HCT116 (cell line): ENCODE measurements around the gene RBP5. TPM values are rescaled to one million over a fixed set of nuclear protein-coding genes. Genes with fewer than 3 reads are reported as not detected.

Experiments
- ATAC-seq: fragments of 200-7000 bp; cut with Tn5 transposase; 2 replicates; pipeline ENCODE4 v1.9.1; 2020; ENCODE audit warnings: mild to moderate bottlenecking, moderate library complexity
- BruUV-seq: library from RNA; stranded (reverse); fragments of 400-500 nt; replicated peaks from 2 replicates; lab custom pipeline; 2021; lab: Mats Ljungman, UMichigan
- CTCF ChIA-PET: fragments of 300-600 bp; sonication (Branson Sonifier 250); formaldehyde crosslinking; loops from one replicate; lab custom pipeline; 2021; ENCODE audit warnings: antibody characterized with exemption; lab: Charles Lee
- POLR2A ChIA-PET: fragments of 300-600, 350-600 bp; sonication (Branson Sonifier 250); formaldehyde crosslinking; loops from one replicate; lab custom pipeline; 2021; ENCODE audit warnings: antibody characterized with exemption; lab: Charles Lee
- RAD21 ChIA-PET, 2 experiments: fragments of 300-600 bp; sonication (Branson Sonifier 250); formaldehyde crosslinking; loops; one replicate each; lab custom pipeline; 2023; ENCODE audit warnings: low total read pairs in 2 of 2; ENCODE audit not compliant: uncharacterized antibody in 2 of 2, unreplicated experiment in 2 of 2, low non-redundant PET in 1 of 2; lab: Charles Lee
- DNase-seq: peaks from one replicate; pipeline ENCODE4 v3.0.0-alpha.2; 2010; ENCODE audit warnings: low read depth, low spot score
- H2AFZ ChIP-seq: fragments of 200-600 bp; shearing (Covaris generic), sonication (generic); 2 replicates; pipeline ENCODE4 v1.6.1; 2017; ENCODE audit warnings: low read depth, mixed run types, mixed read lengths, antibody characterized with exemption, low read length; ENCODE audit not compliant: poor library complexity, severe bottlenecking
- H3K27ac ChIP-seq: 2 replicates; pipeline ENCODE4 v1.5.1; 2012; ENCODE audit warnings: low read depth, low read length
- H3K27me3 ChIP-seq: fragments of 200-600 bp; sonication (generic); 2 replicates; pipeline ENCODE4 v1.6.1; 2016; ENCODE audit warnings: mixed run types, low read length, mixed read lengths; ENCODE audit not compliant: insufficient read depth
- H3K36me3 ChIP-seq, 2 experiments: fragments of 200-500 bp in 1 of 2; fragments of 200-600 bp in 1 of 2; sonication (Bioruptor generic) in 1 of 2; sonication (generic) in 1 of 2; 2 replicates each; pipeline versions ENCODE4 v1.5.1 to v1.6.1; 2014 to 2016; ENCODE audit warnings: low read length in 2 of 2, inconsistent platforms in 1 of 2, mixed read lengths in 1 of 2, mixed run types in 1 of 2; ENCODE audit not compliant: insufficient read depth in 2 of 2, control insufficient read depth in 1 of 2
- H3K4me1 ChIP-seq, 2 experiments: fragments of 200-600 bp in 1 of 2; sonication (generic) in 1 of 2; 2 replicates each; pipeline versions ENCODE4 v1.5.1 to v1.6.1; 2012 to 2017; ENCODE audit warnings: low read length in 2 of 2, inconsistent platforms in 1 of 2, mild to moderate bottlenecking in 1 of 2, mixed read lengths in 1 of 2, mixed run types in 1 of 2, moderate library complexity in 1 of 2; ENCODE audit not compliant: insufficient read depth in 2 of 2, control insufficient read depth in 1 of 2
- H3K4me2 ChIP-seq: fragments of 200-600 bp; sonication (generic); 2 replicates; pipeline ENCODE4 v1.6.1; 2017; ENCODE audit warnings: mixed run types, low read length, mixed read lengths
- H3K4me3 ChIP-seq, 2 experiments: fragments of 200-600 bp in 1 of 2; sonication (generic) in 1 of 2; replicated peaks in 1 of 2; 2 replicates each; pipeline ENCODE4 v1.5.1; 2011 to 2016; ENCODE audit warnings: low read length in 2 of 2, control low read depth in 1 of 2, low read depth in 1 of 2, mild to moderate bottlenecking in 1 of 2, mixed read lengths in 1 of 2, mixed run types in 1 of 2
- H3K79me2 ChIP-seq: fragments of 200-600 bp; sonication (generic); 2 replicates; pipeline ENCODE4 v1.6.1; 2017; ENCODE audit warnings: mild to moderate bottlenecking, mixed run types, low read length, moderate library complexity, mixed read lengths; ENCODE audit not compliant: insufficient read depth
- H3K9ac ChIP-seq: fragments of 200-600 bp; sonication (generic); 2 replicates; pipeline ENCODE4 v1.6.1; 2016; ENCODE audit warnings: low read length, mixed read lengths
- H3K9me2 ChIP-seq: fragments of 200-600 bp; sonication (generic), shearing (Covaris generic); 2 replicates; pipeline ENCODE4 v1.6.1; 2017; ENCODE audit warnings: mixed run types, mild to moderate bottlenecking, moderate library complexity; ENCODE audit not compliant: insufficient read depth
- H3K9me3 ChIP-seq, 2 experiments: fragments of 200-500 bp in 1 of 2; fragments of 200-600 bp in 1 of 2; sonication (Bioruptor generic) in 1 of 2; sonication (generic) in 1 of 2; 2 replicates each; pipeline ENCODE4 v1.6.1; 2014 to 2017; ENCODE audit warnings: low read length in 2 of 2, mixed read lengths in 2 of 2, inconsistent platforms in 1 of 2, low read depth in 1 of 2, mild to moderate bottlenecking in 1 of 2, mixed run types in 1 of 2, moderate library complexity in 1 of 2; ENCODE audit not compliant: control insufficient read depth in 1 of 2, insufficient read depth in 1 of 2
- H4K20me1 ChIP-seq: fragments of 200-600 bp; sonication (generic), shearing (Covaris generic); 2 replicates; pipeline ENCODE4 v1.6.1; 2017; ENCODE audit warnings: mixed run types, mild to moderate bottlenecking, moderate library complexity; ENCODE audit not compliant: insufficient read depth
- ATF3 ChIP-seq: IDR thresholded peaks from 2 replicates; pipeline ENCODE4 v1.6.1; 2012
- CBX3 ChIP-seq: IDR thresholded peaks from 2 replicates; pipeline ENCODE4 v1.6.1; 2012; ENCODE audit warnings: low read depth
- CEBPB ChIP-seq: IDR thresholded peaks from 2 replicates; pipeline ENCODE4 v1.6.1; 2012; ENCODE audit warnings: low read depth
- CTCF ChIP-seq, 3 experiments: fragments of 200-600 bp in 1 of 3; sonication (generic) in 1 of 3; IDR thresholded peaks in 2 of 3; conservative IDR thresholded peaks in 1 of 3; 2 replicates each; pipeline ENCODE4 v1.5.1; 2012 to 2017; ENCODE audit warnings: low read depth in 2 of 3, low read length in 2 of 3, antibody characterized with exemption in 1 of 3, borderline replicate concordance in 1 of 3, control low read depth in 1 of 3, mild to moderate bottlenecking in 1 of 3, mixed read lengths in 1 of 3, mixed run types in 1 of 3, moderate library complexity in 1 of 3; ENCODE audit not compliant: insufficient read depth in 1 of 3
- EZH2 ChIP-seq: fragments of 200-600 bp; sonication (generic); IDR thresholded peaks from 2 replicates; pipeline ENCODE4 v1.6.1; 2017; ENCODE audit warnings: antibody characterized with exemption, mixed run types
- EZH2phosphoT487 ChIP-seq: fragments of 200-600 bp; IDR thresholded peaks from 2 replicates; pipeline ENCODE4 v1.6.1; 2018; ENCODE audit warnings: antibody characterized with exemption, borderline replicate concordance
- FOSL1 ChIP-seq: IDR thresholded peaks from 2 replicates; pipeline ENCODE4 v1.6.1; 2012; ENCODE audit warnings: low read depth
- JUND ChIP-seq: IDR thresholded peaks from 2 replicates; pipeline ENCODE4 v1.6.1; 2012
- POLR2A ChIP-seq: IDR thresholded peaks from 2 replicates; pipeline ENCODE4 v1.7.0; 2011; ENCODE audit warnings: borderline replicate concordance; ENCODE audit not compliant: insufficient read depth, insufficient read length; ENCODE audit errors: extremely low read depth
- POLR2AphosphoS5 ChIP-seq: IDR thresholded peaks from 2 replicates; pipeline ENCODE4 v1.6.1; 2011; ENCODE audit warnings: mild to moderate bottlenecking, low read depth, low read length, moderate library complexity
- SIN3A ChIP-seq: IDR thresholded peaks from 2 replicates; pipeline ENCODE4 v1.6.1; 2012; ENCODE audit warnings: low read depth
- SP1 ChIP-seq: IDR thresholded peaks from 2 replicates; pipeline ENCODE4 v1.6.1; 2012; ENCODE audit warnings: low read depth
- SRF ChIP-seq: IDR thresholded peaks from 2 replicates; pipeline ENCODE4 v1.6.1; 2012; ENCODE audit warnings: low read depth
- YY1 ChIP-seq: IDR thresholded peaks from 2 replicates; pipeline ENCODE4 v1.6.1; 2011; ENCODE audit warnings: low read length, low read depth, moderate library complexity, mild to moderate bottlenecking; ENCODE audit not compliant: insufficient replicate concordance; ENCODE audit errors: extremely low read depth
- ZFX ChIP-seq: fragments of 450-650 bp; IDR thresholded peaks from 2 replicates; pipeline ENCODE4 v1.6.1; 2017
- ZNF274 ChIP-seq: fragments of 200-500 bp; sonication (Bioruptor generic); IDR thresholded peaks from 2 replicates; pipeline ENCODE4 v1.6.1; 2014; ENCODE audit warnings: mild to moderate bottlenecking, low read depth, low read length, inconsistent platforms
- intact Hi-C: fragments of 100-400 bp; cut with micrococcal nuclease; formaldehyde crosslinking; loops from 2 replicates; pipeline ENCODE4 v1.10.0; 2022
- total RNA-seq: library from RNA; stranded (reverse); gene quantifications from one replicate; pipeline ENCODE4 v1.2.1, GENCODE V29; 2021; ENCODE audit not compliant: unreplicated experiment
- TF ChIP-seq, protein P1 (sequence below): IDR thresholded peaks from 2 replicates; pipeline ENCODE4 v1.6.1; 2012; ENCODE audit warnings: low read depth

The RBP5 gene
- total RNA-seq, 1 experiment from 2014 or later, result 0.22 TPM

DNA sequence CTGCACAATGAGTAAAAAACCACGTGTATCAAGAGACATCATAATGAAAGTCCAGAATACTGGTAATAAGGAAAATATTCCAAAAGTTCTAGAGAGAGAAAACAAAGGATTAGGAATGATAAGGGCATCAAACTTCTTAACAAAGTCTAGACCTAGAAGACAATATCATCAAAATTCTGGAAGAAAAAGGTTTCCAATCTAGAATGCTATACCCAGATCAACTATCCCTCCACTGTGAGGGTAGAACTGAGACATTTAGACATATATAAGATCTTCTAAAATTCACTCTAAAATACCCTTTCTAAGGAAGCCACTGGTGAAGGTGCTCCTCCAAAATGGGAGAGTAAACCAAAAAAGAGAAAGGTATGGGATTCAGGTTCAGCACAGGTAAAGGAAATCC, 22.6 kb downstream of the RBP5 start:
- Histone ChIP-seq H2AFZ (no peak overlapping the region), H3K36me3 (peaks cover 0 to 9% of the 10 kb centered on the region in 2 experiments; a peak in 2 of 4 replicates), H3K9me3 (peaks cover 9 to 11% of the 10 kb centered on the region in 2 experiments; a peak in 1 of 4 replicates), H3K79me2 (peaks cover 25% of the 10 kb centered on the region), H3K27ac (no peak overlapping the region), H3K27me3 (no peaks in the 10 kb centered on the region), H3K4me1 (peaks cover 4 to 16% of the 10 kb centered on the region in 2 experiments; a peak in 3 of 4 replicates), H4K20me1 (no peaks in the 10 kb centered on the region), H3K4me3 (no peak overlapping the region), H3K4me2 (no peak overlapping the region), H3K9me2 (no peaks in the 10 kb centered on the region), H3K9ac (no peak overlapping the region)
- DNase-seq, result no peak
- no peak for TF ChIP-seq ZFX
- TF ChIP-seq FOSL1, result no peak
- no peak for TF ChIP-seq CEBPB
- TF ChIP-seq CTCF (IDR thresholded peaks at IDR 0.05 in 2 of 3, conservative IDR thresholded peaks at IDR 0.05 in 1 of 3; ENCODE audit: borderline replicate concordance in 1 of 3, insufficient read depth in 1 of 3, low read depth in 2 of 3, low read length in 2 of 3), result no peak
- TF ChIP-seq EZH2, result no peak
- no peak for TF ChIP-seq YY1
- TF ChIP-seq SP1, result no peak
- TF ChIP-seq ZNF274, result no peak
- no peak for TF ChIP-seq SIN3A
- TF ChIP-seq SRF, result no peak
- TF ChIP-seq CBX3, result no peak
- no peak for TF ChIP-seq POLR2A
- no peak for TF ChIP-seq ATF3
- TF ChIP-seq, protein P1, sequence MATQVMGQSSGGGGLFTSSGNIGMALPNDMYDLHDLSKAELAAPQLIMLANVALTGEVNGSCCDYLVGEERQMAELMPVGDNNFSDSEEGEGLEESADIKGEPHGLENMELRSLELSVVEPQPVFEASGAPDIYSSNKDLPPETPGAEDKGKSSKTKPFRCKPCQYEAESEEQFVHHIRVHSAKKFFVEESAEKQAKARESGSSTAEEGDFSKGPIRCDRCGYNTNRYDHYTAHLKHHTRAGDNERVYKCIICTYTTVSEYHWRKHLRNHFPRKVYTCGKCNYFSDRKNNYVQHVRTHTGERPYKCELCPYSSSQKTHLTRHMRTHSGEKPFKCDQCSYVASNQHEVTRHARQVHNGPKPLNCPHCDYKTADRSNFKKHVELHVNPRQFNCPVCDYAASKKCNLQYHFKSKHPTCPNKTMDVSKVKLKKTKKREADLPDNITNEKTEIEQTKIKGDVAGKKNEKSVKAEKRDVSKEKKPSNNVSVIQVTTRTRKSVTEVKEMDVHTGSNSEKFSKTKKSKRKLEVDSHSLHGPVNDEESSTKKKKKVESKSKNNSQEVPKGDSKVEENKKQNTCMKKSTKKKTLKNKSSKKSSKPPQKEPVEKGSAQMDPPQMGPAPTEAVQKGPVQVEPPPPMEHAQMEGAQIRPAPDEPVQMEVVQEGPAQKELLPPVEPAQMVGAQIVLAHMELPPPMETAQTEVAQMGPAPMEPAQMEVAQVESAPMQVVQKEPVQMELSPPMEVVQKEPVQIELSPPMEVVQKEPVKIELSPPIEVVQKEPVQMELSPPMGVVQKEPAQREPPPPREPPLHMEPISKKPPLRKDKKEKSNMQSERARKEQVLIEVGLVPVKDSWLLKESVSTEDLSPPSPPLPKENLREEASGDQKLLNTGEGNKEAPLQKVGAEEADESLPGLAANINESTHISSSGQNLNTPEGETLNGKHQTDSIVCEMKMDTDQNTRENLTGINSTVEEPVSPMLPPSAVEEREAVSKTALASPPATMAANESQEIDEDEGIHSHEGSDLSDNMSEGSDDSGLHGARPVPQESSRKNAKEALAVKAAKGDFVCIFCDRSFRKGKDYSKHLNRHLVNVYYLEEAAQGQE, result no peak
- no peak for TF ChIP-seq JUND
- no peak for TF ChIP-seq POLR2AphosphoS5
- TF ChIP-seq EZH2phosphoT487, result no peak
- intact Hi-C loops, result no loop called here
- CTCF ChIA-PET, result interaction anchor here (4.2 kb wide), 1 partner anchor 161 kb away, joined by 34 read pairs; the partner anchor contains the start of genes C12orf57 and RNU7-1
- RAD21 ChIA-PET, result no interaction called here
- BruUV-seq, result no TSS peak
- ATAC-seq, result no peak
- POLR2A ChIA-PET, result no interaction called here
